HepG2 (cell line): ENCODE measurements around the gene SPAAR. TPM values are rescaled to one million over a fixed set of nuclear protein-coding genes. Genes with fewer than 3 reads are reported as not detected.

Source experiments
- BORCS8-MEF2B ChIP-seq: sonication (generic); formaldehyde crosslinking; IDR thresholded peaks from 2 replicates; pipeline ENCODE4 v1.8.0; 2022; ENCODE audit warnings: mild to moderate bottlenecking, missing genetic modification reagents
- CENPT ChIP-seq: sonication (generic); formaldehyde crosslinking; IDR thresholded peaks from 2 replicates; pipeline ENCODE4 v1.8.0; 2022; ENCODE audit warnings: low read depth, mild to moderate bottlenecking, moderate library complexity, missing genetic modification reagents
- KIAA2018 ChIP-seq: sonication (generic); formaldehyde crosslinking; IDR thresholded peaks from 2 replicates; pipeline ENCODE4 v1.5.0; 2020; ENCODE audit warnings: mild to moderate bottlenecking, missing genetic modification reagents, borderline replicate concordance
- KMT2B ChIP-seq: IDR thresholded peaks from 2 replicates; pipeline ENCODE4 v1.6.1; 2016; ENCODE audit warnings: missing genetic modification reagents, missing compliant biosample characterization
- MAFK ChIP-seq, 2 experiments: IDR thresholded peaks in 1 of 2; conservative IDR thresholded peaks in 1 of 2; 2 replicates each; pipeline ENCODE4 v1.6.1; 2011; ENCODE audit warnings: improper control_type of control experiment in 2 of 2, low read length in 2 of 2
- NONO ChIP-seq, 2 experiments: fragments of 450-650 bp in 1 of 2; sonication (generic) in 1 of 2; formaldehyde crosslinking in 1 of 2; IDR thresholded peaks in 1 of 2; conservative IDR thresholded peaks in 1 of 2; 2 replicates each; pipeline versions ENCODE4 v1.6.1 to v1.8.0; 2017 to 2022; ENCODE audit warnings: mild to moderate bottlenecking in 1 of 2, missing genetic modification reagents in 1 of 2, moderate library complexity in 1 of 2
- NR1H2 ChIP-seq: sonication (generic); formaldehyde crosslinking; IDR thresholded peaks from 2 replicates; pipeline ENCODE4 v1.8.1; 2022; ENCODE audit warnings: low read depth, missing genetic modification reagents, borderline replicate concordance
- PLRG1 ChIP-seq: fragments of 450-650 bp; conservative IDR thresholded peaks from 2 replicates; pipeline ENCODE4 v1.6.1; 2016
- RFX1 ChIP-seq: fragments of 450-650 bp; IDR thresholded peaks from 2 replicates; pipeline ENCODE4 v1.6.1; 2017
- ZNF563 ChIP-seq: sonication (generic); formaldehyde crosslinking; IDR thresholded peaks from 2 replicates; pipeline ENCODE4 v1.8.0; 2022; ENCODE audit warnings: mild to moderate bottlenecking, moderate library complexity, missing genetic modification reagents
- ZNF687 ChIP-seq: sonication (generic); formaldehyde crosslinking; IDR thresholded peaks from 2 replicates; pipeline ENCODE4 v1.5.1; 2020; ENCODE audit warnings: mild to moderate bottlenecking, missing genetic modification reagents, moderate library complexity
- ZZZ3 ChIP-seq: sonication (generic); formaldehyde crosslinking; IDR thresholded peaks from 2 replicates; pipeline ENCODE4 v1.4.0; 2020; ENCODE audit warnings: missing genetic modification reagents, mild to moderate bottlenecking, borderline replicate concordance
- polyA plus RNA-seq, 8 experiments: library from polyadenylated mRNA; depleted of rRNA in 3 of 8; stranded (reverse) in 7 of 8; unstranded in 1 of 8; fragments of >200 nt; fragmentation: Illumina TruSeq in 4 of 8; extraction: Trizol in 4 of 8; gene quantifications; 2 replicates each; pipeline versions ENCODE4 v1.2.1 to v1.2.3, GENCODE V29; 2011 to 2016; ENCODE audit warnings: low read depth in 4 of 8, missing spikeins in 1 of 8, mixed read lengths in 1 of 8; ENCODE audit not compliant: insufficient read depth in 1 of 8
- total RNA-seq, 5 experiments: library from RNA; depleted of rRNA; stranded (reverse); fragments of >200 nt; fragmentation: Illumina TruSeq; extraction: Trizol; gene quantifications; 2 replicates each; pipeline ENCODE4 v1.2.3, GENCODE V29; 2016; ENCODE audit warnings: low read depth in 1 of 5
- TF ChIP-seq, protein P1 (sequence below): IDR thresholded peaks from 2 replicates; pipeline ENCODE4 v1.6.1; 2016
- TF ChIP-seq, protein P2 (sequence below): sonication (generic); formaldehyde crosslinking; IDR thresholded peaks from 2 replicates; pipeline ENCODE4 v1.4.0; 2020; ENCODE audit warnings: mild to moderate bottlenecking, missing genetic modification reagents

The SPAAR gene
- total and polyA plus RNA-seq, 2 of the 13 experiments (the other 11 are each of a cell fraction or from before 2014, with no cell fraction given): 0.07 TPM; not detected in 1

DNA sequence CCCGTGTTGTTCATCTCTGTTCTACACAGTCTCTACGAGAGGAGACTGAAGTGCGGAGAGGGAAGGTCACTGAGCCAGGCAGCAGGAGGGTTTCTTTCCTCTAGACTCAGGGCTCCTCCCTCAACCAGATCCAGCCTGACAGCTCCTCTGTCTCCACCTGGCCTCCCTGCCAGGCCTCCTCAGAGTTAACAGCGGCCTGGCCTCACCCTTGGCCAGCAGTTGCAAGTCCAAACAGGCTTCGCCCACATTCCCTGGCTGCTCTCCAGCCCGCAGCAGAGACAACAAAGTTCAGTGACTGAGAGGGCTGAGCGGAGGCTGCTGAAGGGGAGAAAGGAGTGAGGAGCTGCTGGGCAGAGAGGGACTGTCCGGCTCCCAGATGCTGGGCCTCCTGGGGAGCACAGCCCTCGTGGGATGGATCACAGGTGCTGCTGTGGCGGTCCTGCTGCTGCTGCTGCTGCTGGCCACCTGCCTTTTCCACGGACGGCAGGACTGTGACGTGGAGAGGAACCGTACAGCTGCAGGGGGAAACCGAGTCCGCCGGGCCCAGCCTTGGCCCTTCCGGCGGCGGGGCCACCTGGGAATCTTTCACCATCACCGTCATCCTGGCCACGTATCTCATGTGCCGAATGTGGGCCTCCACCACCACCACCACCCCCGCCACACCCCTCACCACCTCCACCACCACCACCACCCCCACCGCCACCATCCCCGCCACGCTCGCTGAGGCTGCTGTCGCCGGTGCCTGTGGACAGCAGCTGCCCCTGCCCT, 3.2 kb upstream of the SPAAR start, which contains the start of gene HRCT1 (continued):
- no peak for TF ChIP-seq PLRG1
- no peak for TF ChIP-seq KIAA2018 (CRISPR knock-in tag)
- TF ChIP-seq CENPT (CRISPR knock-in tag): no peak
- TF ChIP-seq NR1H2 (CRISPR knock-in tag): no peak
- TF ChIP-seq, protein P1, sequence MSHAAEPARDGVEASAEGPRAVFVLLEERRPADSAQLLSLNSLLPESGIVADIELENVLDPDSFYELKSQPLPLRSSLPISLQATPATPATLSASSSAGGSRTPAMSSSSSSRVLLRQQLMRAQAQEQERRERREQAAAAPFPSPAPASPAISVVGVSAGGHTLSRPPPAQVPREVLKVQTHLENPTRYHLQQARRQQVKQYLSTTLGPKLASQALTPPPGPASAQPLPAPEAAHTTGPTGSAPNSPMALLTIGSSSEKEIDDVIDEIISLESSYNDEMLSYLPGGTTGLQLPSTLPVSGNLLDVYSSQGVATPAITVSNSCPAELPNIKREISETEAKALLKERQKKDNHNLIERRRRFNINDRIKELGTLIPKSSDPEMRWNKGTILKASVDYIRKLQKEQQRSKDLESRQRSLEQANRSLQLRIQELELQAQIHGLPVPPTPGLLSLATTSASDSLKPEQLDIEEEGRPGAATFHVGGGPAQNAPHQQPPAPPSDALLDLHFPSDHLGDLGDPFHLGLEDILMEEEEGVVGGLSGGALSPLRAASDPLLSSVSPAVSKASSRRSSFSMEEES: no peak
- peak; percentile 65 for TF ChIP-seq ZNF687 (CRISPR knock-in tag)
- no peak for TF ChIP-seq BORCS8-MEF2B (CRISPR knock-in tag)
- TF ChIP-seq, protein P2, sequence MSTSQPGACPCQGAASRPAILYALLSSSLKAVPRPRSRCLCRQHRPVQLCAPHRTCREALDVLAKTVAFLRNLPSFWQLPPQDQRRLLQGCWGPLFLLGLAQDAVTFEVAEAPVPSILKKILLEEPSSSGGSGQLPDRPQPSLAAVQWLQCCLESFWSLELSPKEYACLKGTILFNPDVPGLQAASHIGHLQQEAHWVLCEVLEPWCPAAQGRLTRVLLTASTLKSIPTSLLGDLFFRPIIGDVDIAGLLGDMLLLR (CRISPR knock-in tag): no peak
- no peak for TF ChIP-seq MAFK (conservative IDR thresholded peaks at IDR 0.05 in 1 of 2, IDR thresholded peaks at IDR 0.05 in 1 of 2; ENCODE audit: low read length in 2 of 2)
- TF ChIP-seq RFX1: no peak
- TF ChIP-seq ZNF563 (CRISPR knock-in tag): peak; percentile 59; the same call in 1 of the 2 replicates
- no peak for TF ChIP-seq ZZZ3 (CRISPR knock-in tag)
- no peak for TF ChIP-seq NONO (IDR thresholded peaks at IDR 0.05)
- no peak for TF ChIP-seq NONO (CRISPR knock-in tag; conservative IDR thresholded peaks at IDR 0.05)
- no peak for TF ChIP-seq KMT2B
